Nephron (organoid): ENCODE data around the gene LIX1.
A peak's percentile ranks its signal among the peaks of the same experiment; 100 is the strongest.

Experiments used
- H3K27ac Mint-ChIP-seq, 3 experiments: 2 replicates each; pipeline ENCODE4 v1.8.0; 2020; ENCODE audit warnings: mixed read lengths in 3 of 3, mild to moderate bottlenecking in 2 of 3, moderate library complexity in 1 of 3
- H3K27me3 Mint-ChIP-seq: 2 replicates; pipeline ENCODE4 v1.8.0; 2021; ENCODE audit warnings: low read depth, mild to moderate bottlenecking, moderate library complexity, mixed read lengths
- H3K36me3 Mint-ChIP-seq: 2 replicates; pipeline ENCODE4 v1.8.0; 2020; ENCODE audit warnings: low read depth, mixed read lengths
- H3K4me1 Mint-ChIP-seq: 2 replicates; pipeline ENCODE4 v1.8.0; 2020; ENCODE audit warnings: mixed read lengths
- H3K4me3 Mint-ChIP-seq, 3 experiments: 2 replicates each; pipeline ENCODE4 v1.8.0; 2020; ENCODE audit warnings: mild to moderate bottlenecking in 3 of 3, mixed read lengths in 3 of 3, moderate library complexity in 2 of 3
- H3K9me3 Mint-ChIP-seq: 2 replicates; pipeline ENCODE4 v1.8.0; 2020; ENCODE audit warnings: mixed read lengths
- CTCF ChIP-seq, 3 experiments: fragments of 200-600 bp; sonication (generic); IDR thresholded peaks; one replicate each; pipeline ENCODE4 v1.5.0; 2021; ENCODE audit warnings: antibody characterized with exemption in 3 of 3; ENCODE audit not compliant: unreplicated experiment in 3 of 3

The LIX1 gene

GRCh38 chr5:97095318-97095732, 47.1 kb downstream of the LIX1 start:
- Mint-ChIP-seq H3K36me3 (peaks cover 5% of the 10 kb centered on the region), H3K9me3 (no peaks in the 10 kb centered on the region), H3K27ac (peak overlapping the region in 1 of 3 experiments; percentile 82), H3K27me3 (peaks cover 5% of the 10 kb centered on the region), H3K4me1 (peaks cover 43% of the 10 kb centered on the region), H3K4me3 (no peak overlapping the region)
- TF ChIP-seq CTCF (IDR thresholded peaks at IDR 0.05; ENCODE audit: unreplicated experiment in 3 of 3), result no peak

- peak overlapping the region in 1 of 3 experiments; percentile 82 for H3K27ac Mint-ChIP-seq
- no peak for TF ChIP-seq CTCF (IDR thresholded peaks at IDR 0.05; ENCODE audit: unreplicated experiment in 3 of 3)
- no peak overlapping the region for H3K4me3 Mint-ChIP-seq
- H3K36me3 Mint-ChIP-seq, result peaks cover under 1% of the 10 kb centered on the region
- H3K4me1 Mint-ChIP-seq, result peaks cover 37% of the 10 kb centered on the region
- H3K9me3 Mint-ChIP-seq, result no peaks in the 10 kb centered on the region
- peaks cover 5% of the 10 kb centered on the region for H3K27me3 Mint-ChIP-seq
Measured at GRCh38 chr5:97094579-97095317, 47.7 kb downstream of the LIX1 start.

- no peaks in the 10 kb centered on the region for H3K9me3 Mint-ChIP-seq
Measured at GRCh38 chr5:97093193-97093592, 49.2 kb downstream of the LIX1 start.

GRCh38 chr5:97090944-97091343, 51.5 kb downstream of the LIX1 start:
- no peak overlapping the region for H3K27ac Mint-ChIP-seq
- H3K27me3 Mint-ChIP-seq, result peaks cover 5% of the 10 kb centered on the region
- no peak overlapping the region for H3K4me3 Mint-ChIP-seq
- no peaks in the 10 kb centered on the region for H3K9me3 Mint-ChIP-seq
- H3K4me1 Mint-ChIP-seq, result peaks cover 10% of the 10 kb centered on the region
- no peaks in the 10 kb centered on the region for H3K36me3 Mint-ChIP-seq
- TF ChIP-seq CTCF (IDR thresholded peaks at IDR 0.05; ENCODE audit: unreplicated experiment in 3 of 3), result no peak

More at GRCh38 chr5:97093193-97093592, 49.2 kb downstream of the LIX1 start:
- H3K4me3 Mint-ChIP-seq, result no peak overlapping the region
- H3K4me1 Mint-ChIP-seq, result peaks cover 30% of the 10 kb centered on the region
- H3K27me3 Mint-ChIP-seq, result peaks cover 5% of the 10 kb centered on the region
- no peak for TF ChIP-seq CTCF (IDR thresholded peaks at IDR 0.05; ENCODE audit: unreplicated experiment in 3 of 3)
- H3K36me3 Mint-ChIP-seq, result no peaks in the 10 kb centered on the region
- no peak overlapping the region for H3K27ac Mint-ChIP-seq

GRCh38 chr5:97089149-97089801, 53.1 kb downstream of the LIX1 start:
- no peaks in the 10 kb centered on the region for H3K36me3 Mint-ChIP-seq

More at GRCh38 chr5:97089149-97089801, 53.1 kb downstream of the LIX1 start:
- Mint-ChIP-seq H3K4me3 (no peak overlapping the region), H3K27me3 (peaks cover 5% of the 10 kb centered on the region), H3K9me3 (peaks cover 3% of the 10 kb centered on the region), H3K4me1 (no peaks in the 10 kb centered on the region), H3K27ac (no peak overlapping the region)
- no peak for TF ChIP-seq CTCF (IDR thresholded peaks at IDR 0.05; ENCODE audit: unreplicated experiment in 3 of 3)
